Measurements from ENCODE around the gene MVB12B.
"Not testable (repeated sequence)": the region's sequence is repeated elsewhere in the genome, so short reads cannot be mapped to it uniquely, and the experiment has no call there.

The MVB12B gene

GRCh38 chr9:126549246-126550006, 222.8 kb downstream of the MVB12B start:
- DNase-seq, result no peak

GRCh38 chr9:126550891-126551351, 224.3 kb downstream of the MVB12B start:
- DNase-seq, result no peak

GRCh38 chr9:126551812-126552211, 225.2 kb downstream of the MVB12B start:
- DNase-seq, result no peak

GRCh38 chr9:126554292-126554691, 227.7 kb downstream of the MVB12B start:
- DNase-seq, result no peak

- DNase-seq, result not testable (repeated sequence)
Observed at GRCh38 chr9:126555421-126555820, 228.8 kb downstream of the MVB12B start.
